Measurements from ENCODE around the gene SLC22A15.

The SLC22A15 gene

GRCh38 chr1:116104667-116105066, 128.4 kb downstream of the SLC22A15 start:
- no peak for DNase-seq (ENCODE audit: low read depth)

GRCh38 chr1:116105996-116106395, 129.7 kb downstream of the SLC22A15 start:
- DNase-seq (ENCODE audit: low read depth): no peak

GRCh38 chr1:116106646-116107045, 130.3 kb downstream of the SLC22A15 start:
- no peak for DNase-seq (ENCODE audit: low read depth)

- no peak for DNase-seq (ENCODE audit: low read depth)
These were observed 131.1 kb downstream of the SLC22A15 start for GRCh38 chr1:116107371-116107770.

GRCh38 chr1:116110567-116111523, 134.5 kb downstream of the SLC22A15 start, which contains the start of gene MAB21L3:
MAB21L3 (plus strand) TSS chr1:116111399; CDS start chr1:116112616, 1,217 bp downstream.
- no peak for DNase-seq (ENCODE audit: low read depth)

GRCh38 chr1:116111524-116112021, 135.3 kb downstream of the SLC22A15 start:
- no peak for DNase-seq (ENCODE audit: low read depth)

GRCh38 chr1:116112388-116113140, 136.3 kb downstream of the SLC22A15 start:
- DNase-seq (ENCODE audit: low read depth): no peak

- DNase-seq (ENCODE audit: low read depth): no peak
These were observed 137.3 kb downstream of the SLC22A15 start for GRCh38 chr1:116113615-116114014.

GRCh38 chr1:116115476-116116439, 139.4 kb downstream of the SLC22A15 start:
- DNase-seq (ENCODE audit: low read depth): peak; percentile 75

- DNase-seq (ENCODE audit: low read depth): no peak
These were observed 142.2 kb downstream of the SLC22A15 start for GRCh38 chr1:116118471-116118870.

All from ELR (cell line).